Smooth muscle cell (in vitro differentiated cells): ENCODE data around the gene TRIM10. TPM values are rescaled to one million over a fixed set of nuclear protein-coding genes. Genes with fewer than 3 reads are reported as not detected.

Experiments
- DNase-seq: peaks from one replicate; lab custom pipeline; 2025; ENCODE audit not compliant: unreplicated experiment; lab: John Stamatoyannopoulos, UW
- H2AFZ ChIP-seq: fragments of 200-600 bp; sonication (generic); 2 replicates; pipeline ENCODE4 v1.6.0; 2016; ENCODE audit warnings: antibody characterized with exemption, low read depth, mild to moderate bottlenecking
- H3F3A ChIP-seq: fragments of 200-600 bp; sonication (generic); 2 replicates; pipeline ENCODE4 v1.6.0; 2017; ENCODE audit warnings: antibody characterized with exemption, low read depth
- H3K27ac ChIP-seq: fragments of 200-600 bp; sonication (generic); 2 replicates; pipeline ENCODE4 v1.5.1; 2016; ENCODE audit warnings: low read depth, mild to moderate bottlenecking
- H3K27me3 ChIP-seq: fragments of 200-600 bp; sonication (generic); 2 replicates; pipeline ENCODE4 v1.6.1; 2016; ENCODE audit warnings: low read depth, mild to moderate bottlenecking
- H3K36me3 ChIP-seq: fragments of 200-600 bp; sonication (generic); 2 replicates; pipeline ENCODE4 v1.5.1; 2016; ENCODE audit warnings: low read depth
- H3K4me1 ChIP-seq: fragments of 200-600 bp; sonication (generic); 2 replicates; pipeline ENCODE4 v1.5.1; 2016; ENCODE audit warnings: low read depth
- H3K4me2 ChIP-seq: fragments of 200-600 bp; sonication (generic); 2 replicates; pipeline ENCODE4 v1.6.0; 2016; ENCODE audit warnings: mild to moderate bottlenecking
- H3K4me3 ChIP-seq: fragments of 200-600 bp; sonication (generic); 2 replicates; pipeline ENCODE4 v1.5.1; 2016; ENCODE audit warnings: mild to moderate bottlenecking
- H3K79me2 ChIP-seq: fragments of 200-600 bp; sonication (generic); 2 replicates; pipeline ENCODE4 v1.6.0; 2016; ENCODE audit warnings: low read depth, mild to moderate bottlenecking
- H3K9ac ChIP-seq: fragments of 200-600 bp; sonication (generic); 2 replicates; pipeline ENCODE4 v1.6.0; 2016; ENCODE audit warnings: low read depth
- H3K9me3 ChIP-seq: fragments of 200-600 bp; sonication (generic); replicated peaks from 2 replicates; pipeline ENCODE4 v1.5.1; 2016; ENCODE audit warnings: low read depth
- H4K20me1 ChIP-seq: fragments of 200-600 bp; sonication (generic); 2 replicates; pipeline ENCODE4 v1.6.0; 2016; ENCODE audit warnings: low read depth
- CTCF ChIP-seq: fragments of 200-600 bp; sonication (generic); IDR thresholded peaks from 2 replicates; pipeline ENCODE4 v1.5.1; 2017; ENCODE audit warnings: borderline replicate concordance, mild to moderate bottlenecking, antibody characterized with exemption; ENCODE audit not compliant: insufficient read depth, poor library complexity, severe bottlenecking
- WGBS: methylation state at CpG from one replicate; pipeline ENCODE4 v1.1.7; 2016; ENCODE audit warnings: low lambda C conversion rate; 5-methylcytosine and 5-hydroxymethylcytosine counted together
- polyA plus RNA-seq: library from polyadenylated mRNA; unstranded; fragments of >200 nt; fragmentation: Nextera tagmentation; extraction: Ambion mirVana; gene quantifications from 2 replicates; pipeline ENCODE4 v1.2.1, GENCODE V29; 2016
- total RNA-seq: library from RNA; depleted of rRNA; stranded (reverse); fragments of >200 nt; gene quantifications from 2 replicates; pipeline ENCODE4 v1.2.3, GENCODE V29; 2014

The TRIM10 gene
- total and polyA plus RNA-seq, 2 experiments from 2014 or later = not detected

GRCh38 chr6:30164714-30165113 is 3.7 kb upstream of the TRIM10 start:
- H3K27me3 ChIP-seq = peaks cover 40% of the 10 kb centered on the region
- H2AFZ ChIP-seq = no peak overlapping the region
- no peak overlapping the region for H3K9ac ChIP-seq
- no peaks in the 10 kb centered on the region for H3K4me1 ChIP-seq
- H3K4me2 ChIP-seq = no peak overlapping the region
- H3K79me2 ChIP-seq = no peaks in the 10 kb centered on the region
- H3F3A ChIP-seq = no peaks in the 10 kb centered on the region
- H3K27ac ChIP-seq = no peak overlapping the region
- DNase-seq = no peak
- no peak for TF ChIP-seq CTCF
- no peaks in the 10 kb centered on the region for H3K36me3 ChIP-seq
- no peaks in the 10 kb centered on the region for H4K20me1 ChIP-seq
- no peak overlapping the region for H3K4me3 ChIP-seq
- H3K9me3 ChIP-seq = no peaks in the 10 kb centered on the region
- whole genome bisulfite sequencing = 82% methylated on average over 4 of the region's 4 CpGs

- Histone ChIP-seq H3F3A (no peaks in the 10 kb centered on the region), H3K79me2 (no peaks in the 10 kb centered on the region), H3K4me2 (no peak overlapping the region), H2AFZ (no peak overlapping the region), H3K27ac (no peak overlapping the region), H4K20me1 (no peaks in the 10 kb centered on the region), H3K4me3 (no peak overlapping the region), H3K4me1 (no peaks in the 10 kb centered on the region), H3K9ac (no peak overlapping the region), H3K9me3 (no peaks in the 10 kb centered on the region), H3K36me3 (no peaks in the 10 kb centered on the region), H3K27me3 (peaks cover 39% of the 10 kb centered on the region)
- no peak for TF ChIP-seq CTCF
- WGBS = 90% methylated on average over 16 of the region's 16 CpGs
- no peak for DNase-seq
Observed at GRCh38 chr6:30163918-30164654, 3.1 kb upstream of the TRIM10 start.

- no peak for TF ChIP-seq CTCF
- Histone ChIP-seq H3K4me2 (no peak within 1 kb of the TSS), H3K9ac (no peak within 1 kb of the TSS), H3K27me3 (peaks cover 39% of the 10 kb centered on the region), H4K20me1 (no peaks in the 10 kb centered on the region), H3K4me3 (no peak within 1 kb of the TSS), H3K36me3 (no peaks in the 10 kb centered on the region), H2AFZ (no peak within 1 kb of the TSS), H3F3A (no peaks in the 10 kb centered on the region), H3K4me1 (no peaks in the 10 kb centered on the region), H3K79me2 (no peaks in the 10 kb centered on the region), H3K27ac (no peak within 1 kb of the TSS), H3K9me3 (no peaks in the 10 kb centered on the region)
- DNase-seq = no peak
- WGBS = 84% methylated on average over 31 of the region's 31 CpGs
Observed at GRCh38 chr6:30163090-30163917, 2.3 kb upstream of the TRIM10 start, which contains the start of gene TRIM15. TSS of gene TRIM15 (plus strand) at chr6:30163546. CDS start at chr6:30163685, 139 bp downstream.
